ENCODE data around the gene ZNF710. TPM values are rescaled to one million over a fixed set of nuclear protein-coding genes. Genes with fewer than 3 reads are reported as not detected.

ZNF710 gene
- total and polyA plus RNA-seq, 2 of the 13 experiments (the other 11 are each of a cell fraction or from before 2014, with no cell fraction given): 4.7 to 20.6 TPM

GRCh38 chr15:90011705-90012104 is 10.6 kb downstream of the ZNF710 start:
- in situ Hi-C loops (cut with HindIII; ENCODE audit: extremely low pct_ligation_motif_present, low pct_unique_long_range_greater_than_20kb) (no loop called here), intact Hi-C loops (cut with micrococcal nuclease; ENCODE audit: unreplicated experiment) (no loop called here)
- ChIA-PET CTCF (ENCODE audit: low intra/inter-chr PET ratio, low total read pairs) (no interaction called here), POLR2A (interaction anchor here (1.2 kb wide), 1 partner anchor 8 kb away, joined by 4 read pairs; no protein-coding TSS in a partner anchor)
- Histone ChIP-seq H4K20me1 (ENCODE audit: insufficient read depth, low read length) (no peaks in the 10 kb centered on the region; the same call in 1 of the 2 replicates), H3K27ac (ENCODE audit: extremely low read length, insufficient read depth, low read length) (no peak overlapping the region), H3K9me3 (ENCODE audit: low read length) (peaks cover 14% of the 10 kb centered on the region), H3K9ac (ENCODE audit: insufficient read depth, low read depth, low read length) (no peak overlapping the region), H3K36me3 (replicated peaks in 1 of 2; ENCODE audit: control insufficient read depth in 1 of 2, insufficient read depth in 2 of 2, low read length in 2 of 2) (peaks cover 0 to 4% of the 10 kb centered on the region in 2 experiments; a peak in 1 of 5 replicates), H3K27me3 (ENCODE audit: control insufficient read depth in 1 of 2, insufficient read depth in 2 of 2, low read length in 2 of 2) (no peaks in the 10 kb centered on the region), H3K4me1 (ENCODE audit: insufficient read depth, low read length) (peaks cover 36% of the 10 kb centered on the region), H3K4me2 (ENCODE audit: low read depth, low read length) (no peak overlapping the region), H2AFZ (ENCODE audit: low read length) (no peak overlapping the region), H3K79me2 (ENCODE audit: insufficient read depth, low read length) (peaks cover 65% of the 10 kb centered on the region), H3K4me3 (replicated peaks in 1 of 3; ENCODE audit: insufficient read depth in 1 of 3, low read depth in 2 of 3, low read length in 3 of 3) (no peak overlapping the region)
- 98% methylated on average over 8 of the region's 8 CpGs for WGBS (ENCODE audit: low lambda C conversion rate)
- no peak for FAIRE-seq
- no peak for ATAC-seq
- DNase-seq (ENCODE audit: low spot score): no peak
- no TSS peak for BruUV-seq (replicated peaks)
- TF ChIP-seq HDAC1 (CRISPR knock-in tag; IDR thresholded peaks at IDR 0.05): no peak
- TF ChIP-seq ZNF557 (CRISPR knock-in tag; IDR thresholded peaks at IDR 0.05): no peak
- no peak for TF ChIP-seq MBNL3 (CRISPR knock-in tag; conservative IDR thresholded peaks at IDR 0.05)
- TF ChIP-seq GPBP1L1 (CRISPR knock-in tag; IDR thresholded peaks at IDR 0.05): no peak
- TF ChIP-seq ZFP1 (CRISPR knock-in tag; IDR thresholded peaks at IDR 0.05): peak; percentile 100
- TF ChIP-seq CREM (IDR thresholded peaks at IDR 0.05): no peak
- no peak for TF ChIP-seq CREM (CRISPR knock-in tag; IDR thresholded peaks at IDR 0.05)

GRCh38 chr15:90013503-90013937 is 12.4 kb downstream of the ZNF710 start:
- Histone ChIP-seq H3K4me1 (ENCODE audit: insufficient read depth, low read length) (peaks cover 41% of the 10 kb centered on the region), H3K27me3 (ENCODE audit: control insufficient read depth in 1 of 2, insufficient read depth in 2 of 2, low read length in 2 of 2) (no peaks in the 10 kb centered on the region), H3K4me2 (ENCODE audit: low read depth, low read length) (no peak overlapping the region), H3K27ac (ENCODE audit: extremely low read length, insufficient read depth, low read length) (no peak overlapping the region), H3K4me3 (replicated peaks in 1 of 3; ENCODE audit: insufficient read depth in 1 of 3, low read depth in 2 of 3, low read length in 3 of 3) (no peak overlapping the region), H3K79me2 (ENCODE audit: insufficient read depth, low read length) (peaks cover 69% of the 10 kb centered on the region), H3K9me3 (ENCODE audit: low read length) (peaks cover 14% of the 10 kb centered on the region), H2AFZ (ENCODE audit: low read length) (no peak overlapping the region), H3K9ac (ENCODE audit: insufficient read depth, low read depth, low read length) (no peak overlapping the region), H4K20me1 (ENCODE audit: insufficient read depth, low read length) (0 out of 2 replicates have a peak, but pooled peaks cover 4% of the 10 kb centered on the region), H3K36me3 (replicated peaks in 1 of 2; ENCODE audit: control insufficient read depth in 1 of 2, insufficient read depth in 2 of 2, low read length in 2 of 2) (0 out of 5 replicates have a peak, but pooled peaks cover 0 to 4% of the 10 kb centered on the region in 2 experiments)
- ChIA-PET CTCF (ENCODE audit: low intra/inter-chr PET ratio, low total read pairs) (no interaction called here), POLR2A (no interaction called here)
- ATAC-seq: no peak
- no TSS peak for BruUV-seq (replicated peaks)
- intact Hi-C loops (cut with micrococcal nuclease; ENCODE audit: unreplicated experiment) (no loop called here), in situ Hi-C loops (cut with HindIII; ENCODE audit: extremely low pct_ligation_motif_present, low pct_unique_long_range_greater_than_20kb) (no loop called here)
- DNase-seq (ENCODE audit: low spot score): no peak
- WGBS (ENCODE audit: low lambda C conversion rate): 85% methylated on average over 6 of the region's 6 CpGs
- no peak for FAIRE-seq
- TF ChIP-seq SMARCC2 (IDR thresholded peaks at IDR 0.05): no peak
- no peak for TF ChIP-seq KAT7 (CRISPR knock-in tag; IDR thresholded peaks at IDR 0.05; ENCODE audit: borderline replicate concordance)
- TF ChIP-seq ISL2 (CRISPR knock-in tag; IDR thresholded peaks at IDR 0.05): no peak

All from HepG2 (cell line).